ENCODE results near the gene CNKSR3. TPM values are rescaled to one million over a fixed set of nuclear protein-coding genes. Genes with fewer than 3 reads are reported as not detected.

Gene CNKSR3
- polyA plus RNA-seq, 1 donor from 2014 or later = 3.0 TPM

GRCh38 chr6:154356113-154356512 lies 154.4 kb downstream of the CNKSR3 start:
- Histone ChIP-seq H3F3A (ENCODE audit: insufficient read depth, low read length, poor library complexity, severe bottlenecking) (no peaks in the 10 kb centered on the region), H3K36me3 (ENCODE audit: insufficient read depth, low read length) (no peaks in the 10 kb centered on the region), H3K79me2 (replicated peaks; ENCODE audit: insufficient read depth, low read length) (no peaks in the 10 kb centered on the region), H3K4me2 (ENCODE audit: low read length) (no peak overlapping the region), H3K9ac (ENCODE audit: low read length) (no peak overlapping the region), H3K9me3 (ENCODE audit: low read length) (no peaks in the 10 kb centered on the region), H3K9me2 (ENCODE audit: insufficient read depth, low read length) (no peaks in the 10 kb centered on the region), H4K20me1 (ENCODE audit: insufficient read depth) (no peaks in the 10 kb centered on the region), H3K27me3 (ENCODE audit: insufficient read depth, low read depth, low read length) (no peaks in the 10 kb centered on the region), H3K4me3 (ENCODE audit: low read length) (no peak overlapping the region), H2AFZ (ENCODE audit: low read depth, low read length) (no peak overlapping the region), H3K27ac (ENCODE audit: low read length) (no peak overlapping the region)
- TF ChIP-seq EP300 (conservative IDR thresholded peaks at IDR 0.05; ENCODE audit: poor library complexity, severe bottlenecking) (no peak), MXI1 (conservative IDR thresholded peaks at IDR 0.05; ENCODE audit: poor library complexity, severe bottlenecking) (no peak), SMC3 (conservative IDR thresholded peaks at IDR 0.05; ENCODE audit: poor library complexity) (no peak), REST (IDR thresholded peaks at IDR 0.05; ENCODE audit: borderline replicate concordance) (no peak), CTCF (IDR thresholded peaks at IDR 0.05; ENCODE audit: poor library complexity, severe bottlenecking) (no peak), TAF1 (IDR thresholded peaks at IDR 0.05; ENCODE audit: low read depth) (no peak), RAD21 (conservative IDR thresholded peaks at IDR 0.05) (no peak), POLR2AphosphoS5 (IDR thresholded peaks at IDR 0.05) (no peak), EZH2 (IDR thresholded peaks at IDR 0.05; ENCODE audit: borderline replicate concordance, insufficient read depth, low read length, poor library complexity, severe bottlenecking) (no peak)

DNA sequence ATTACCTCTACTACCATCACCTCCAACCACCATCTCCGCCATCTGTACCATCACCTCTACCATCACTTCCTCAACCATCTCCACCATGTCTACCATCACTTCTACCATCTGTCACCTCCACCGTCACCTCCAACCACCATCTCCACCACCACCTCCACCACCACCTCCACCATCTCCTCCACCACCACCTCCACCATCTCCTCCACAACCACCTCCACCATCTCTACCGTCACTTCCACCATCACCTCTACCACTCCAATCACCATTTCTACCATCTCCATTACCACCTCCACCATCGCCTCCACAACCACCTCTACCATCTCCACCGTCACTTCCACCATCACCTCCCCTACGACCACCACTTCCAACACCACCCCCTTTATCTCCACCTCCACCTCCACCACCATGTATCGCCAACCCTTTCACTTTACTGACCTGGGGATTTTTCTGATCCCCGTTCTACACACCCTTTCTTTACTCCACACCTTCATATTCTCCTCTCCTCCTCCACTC lies 156.2 kb downstream of the CNKSR3 start:
- no peak overlapping the region for H2AFZ ChIP-seq (ENCODE audit: low read depth, low read length)
- no peaks in the 10 kb centered on the region for H3K27me3 ChIP-seq (ENCODE audit: insufficient read depth, low read depth, low read length)
- no peak overlapping the region for H3K4me3 ChIP-seq (ENCODE audit: low read length)
- no peaks in the 10 kb centered on the region for H3F3A ChIP-seq (ENCODE audit: insufficient read depth, low read length, poor library complexity, severe bottlenecking)
- TF ChIP-seq TAF1 (IDR thresholded peaks at IDR 0.05; ENCODE audit: low read depth) (no peak), EZH2 (IDR thresholded peaks at IDR 0.05; ENCODE audit: borderline replicate concordance, insufficient read depth, low read length, poor library complexity, severe bottlenecking) (no peak), RAD21 (conservative IDR thresholded peaks at IDR 0.05) (no peak)
- H3K27ac ChIP-seq (ENCODE audit: low read length) = no peak overlapping the region
- H3K9me3 ChIP-seq (ENCODE audit: low read length) = no peaks in the 10 kb centered on the region
- H4K20me1 ChIP-seq (ENCODE audit: insufficient read depth) = no peaks in the 10 kb centered on the region
- H3K9ac ChIP-seq (ENCODE audit: low read length) = no peak overlapping the region
- no peak overlapping the region for H3K4me2 ChIP-seq (ENCODE audit: low read length)
- no peaks in the 10 kb centered on the region for H3K79me2 ChIP-seq (replicated peaks; ENCODE audit: insufficient read depth, low read length)
- H3K9me2 ChIP-seq (ENCODE audit: insufficient read depth, low read length) = no peaks in the 10 kb centered on the region
- H3K36me3 ChIP-seq (ENCODE audit: insufficient read depth, low read length) = no peaks in the 10 kb centered on the region

Measured in neural cell (in vitro differentiated cells).